SJCRH30 (cell line): ENCODE measurements around the gene PYGO2. TPM values are rescaled to one million over a fixed set of nuclear protein-coding genes. Genes with fewer than 3 reads are reported as not detected.
"Not testable (repeated sequence)": the region's sequence is repeated elsewhere in the genome, so short reads cannot be mapped to it uniquely, and the experiment has no call there.

Experiments used
- DNase-seq, 2 experiments: peaks; one replicate each; pipeline ENCODE4 v3.0.0-alpha.2; 2015 to 2020
- H3K27ac ChIP-seq: fragments of 250-450 bp; sonication (Bioruptor Pico); 2 replicates; pipeline ENCODE4 v1.5.1; 2020; ENCODE audit warnings: mild to moderate bottlenecking, moderate library complexity
- H3K27me3 ChIP-seq: fragments of 250-450 bp; sonication (Bioruptor Pico); 2 replicates; pipeline ENCODE4 v1.5.1; 2020; ENCODE audit warnings: mild to moderate bottlenecking, moderate library complexity
- H3K36me3 ChIP-seq: fragments of 250-450 bp; sonication (Bioruptor Pico); 2 replicates; pipeline ENCODE4 v1.5.1; 2020; ENCODE audit warnings: mild to moderate bottlenecking, moderate library complexity
- H3K4me1 ChIP-seq: fragments of 250-450 bp; sonication (Bioruptor Pico); 2 replicates; pipeline ENCODE4 v1.5.1; 2020; ENCODE audit warnings: mild to moderate bottlenecking, moderate library complexity
- H3K4me3 ChIP-seq: fragments of 250-450 bp; sonication (Bioruptor Pico); 2 replicates; pipeline ENCODE4 v1.5.1; 2020; ENCODE audit warnings: mild to moderate bottlenecking, moderate library complexity
- H3K9me3 ChIP-seq: fragments of 250-450 bp; sonication (Bioruptor Pico); replicated peaks from 2 replicates; pipeline ENCODE4 v1.5.1; 2020; ENCODE audit warnings: mild to moderate bottlenecking, moderate library complexity
- total RNA-seq: library from RNA; depleted of rRNA; stranded (reverse); fragments of >200 nt; shearing (Covaris generic); gene quantifications from 2 replicates; pipeline ENCODE4 v1.2.3, GENCODE V29; 2014

Gene PYGO2
- total RNA-seq, 1 experiment from 2014 or later, result 29.8 TPM

GRCh38 chr1:154993572-154994268 lies 32.1 kb upstream of the PYGO2 start, which contains the start of gene LENEP:
TSS of gene LENEP (plus strand) at chr1:154993586. CDS start at chr1:154993608, 22 bp downstream.
- H3K27me3 ChIP-seq, result no peaks in the 10 kb centered on the region
- DNase-seq, result no peak
- peaks cover 5% of the 10 kb centered on the region; the same call in 1 of the 2 replicates for H3K36me3 ChIP-seq
- no peaks in the 10 kb centered on the region for H3K4me1 ChIP-seq
- no peaks in the 10 kb centered on the region for H3K9me3 ChIP-seq
- H3K4me3 ChIP-seq, result no peak within 1 kb of the TSS
- H3K27ac ChIP-seq, result no peak within 1 kb of the TSS

DNA sequence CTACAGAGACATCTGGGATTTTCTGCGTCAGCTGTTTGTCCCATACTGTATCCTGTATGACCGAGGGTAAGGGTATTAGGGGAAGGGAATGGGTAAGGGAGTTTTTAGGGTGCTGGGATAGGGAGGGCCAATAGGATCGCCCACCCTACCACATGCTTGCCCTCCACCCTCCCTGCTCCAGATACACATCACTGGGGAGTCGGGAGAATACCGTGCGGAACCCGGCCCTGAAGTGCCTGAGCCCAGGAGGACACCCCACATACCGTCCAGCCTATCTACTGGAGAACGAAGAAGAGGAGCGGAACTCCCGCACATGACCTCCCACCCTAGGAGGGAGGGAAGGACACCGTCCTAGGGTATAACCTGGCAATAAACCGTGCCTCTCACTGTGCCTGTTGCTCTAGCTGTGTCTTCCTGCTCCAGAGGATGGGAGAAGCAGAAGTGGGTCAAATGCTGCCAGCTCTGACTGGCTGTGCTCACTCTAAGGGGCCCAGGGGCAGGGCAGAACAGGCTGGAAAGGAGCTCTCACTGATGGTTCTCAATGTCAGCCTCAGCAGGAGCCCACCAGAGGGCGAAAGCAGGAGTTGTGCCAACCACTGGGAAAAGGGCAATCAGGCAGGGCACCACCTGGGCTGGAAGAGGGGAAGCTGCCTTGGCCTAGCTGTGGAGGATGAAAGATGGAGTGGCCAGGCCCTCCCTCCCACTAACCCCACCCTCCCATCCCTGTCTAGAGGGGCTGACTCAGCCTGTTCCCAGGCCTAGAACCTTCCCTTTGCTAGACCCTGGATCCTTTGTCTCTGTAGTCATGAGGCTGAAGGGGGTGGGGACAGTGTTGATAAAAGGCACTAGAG lies 31.4 kb upstream of the PYGO2 start:
- Histone ChIP-seq H3K4me3 (no peak overlapping the region), H3K36me3 (peaks cover 6% of the 10 kb centered on the region; the same call in 1 of the 2 replicates), H3K27ac (no peak overlapping the region), H3K9me3 (no peaks in the 10 kb centered on the region), H3K4me1 (no peaks in the 10 kb centered on the region), H3K27me3 (no peaks in the 10 kb centered on the region)
- no peak for DNase-seq

GRCh38 chr1:154990276-154990675 lies 28.7 kb upstream of the PYGO2 start:
- no peak overlapping the region for H3K27ac ChIP-seq
- no peaks in the 10 kb centered on the region for H3K4me1 ChIP-seq
- no peak overlapping the region for H3K4me3 ChIP-seq
- peaks cover 12% of the 10 kb centered on the region; the same call in 1 of the 2 replicates for H3K36me3 ChIP-seq
- H3K27me3 ChIP-seq, result no peaks in the 10 kb centered on the region
- no peak for DNase-seq
- H3K9me3 ChIP-seq, result no peaks in the 10 kb centered on the region

DNA sequence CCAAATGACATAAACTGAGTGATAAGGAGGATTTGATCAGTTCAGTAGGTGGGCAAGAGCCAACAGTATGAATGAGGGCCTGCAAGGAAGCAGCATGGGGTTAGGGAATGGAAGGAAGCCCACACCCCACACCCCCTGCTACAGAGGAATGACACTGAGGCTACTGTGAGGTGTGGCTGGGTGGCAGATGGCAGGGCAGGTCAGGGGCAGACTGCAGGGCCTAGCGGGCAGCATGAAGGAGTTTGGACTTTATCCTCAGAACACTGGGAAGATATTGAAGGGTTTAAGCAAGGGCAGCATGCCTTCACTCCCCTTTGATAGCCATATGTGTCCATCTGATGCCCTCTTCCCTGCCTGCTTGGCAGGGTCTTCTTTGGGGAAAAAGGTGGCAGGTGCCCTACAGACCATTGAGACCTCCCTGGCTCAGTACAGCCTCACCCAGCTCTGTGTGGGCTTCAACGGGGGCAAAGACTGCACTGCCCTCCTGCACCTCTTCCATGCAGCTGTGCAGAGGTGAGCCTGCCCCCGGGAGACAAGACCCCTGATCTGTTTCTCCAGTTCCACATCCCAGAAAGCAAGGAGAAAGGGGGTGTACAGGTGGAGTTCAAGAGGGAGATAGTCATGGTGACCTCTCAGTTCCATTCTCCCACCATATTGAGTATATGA lies 27.7 kb upstream of the PYGO2 start:
- Histone ChIP-seq H3K9me3 (no peaks in the 10 kb centered on the region), H3K36me3 (peaks cover 12% of the 10 kb centered on the region; the same call in 1 of the 2 replicates), H3K27me3 (no peaks in the 10 kb centered on the region), H3K4me3 (no peak overlapping the region), H3K4me1 (no peaks in the 10 kb centered on the region), H3K27ac (no peak overlapping the region)
- DNase-seq, result no peak

- no peaks in the 10 kb centered on the region for H3K4me1 ChIP-seq
- H3K27ac ChIP-seq, result no peak overlapping the region
- no peaks in the 10 kb centered on the region for H3K27me3 ChIP-seq
- H3K36me3 ChIP-seq, result peaks cover 12% of the 10 kb centered on the region; the same call in 1 of the 2 replicates
- H3K9me3 ChIP-seq, result no peaks in the 10 kb centered on the region
- H3K4me3 ChIP-seq, result no peak overlapping the region
- DNase-seq, result no peak
Measured at GRCh38 chr1:154988058-154988954, 26.7 kb upstream of the PYGO2 start.

- H3K27me3 ChIP-seq, result no peaks in the 10 kb centered on the region
- H3K27ac ChIP-seq, result no peak overlapping the region
- no peaks in the 10 kb centered on the region for H3K9me3 ChIP-seq
- H3K4me3 ChIP-seq, result no peak overlapping the region
- peaks cover 12% of the 10 kb centered on the region; the same call in 1 of the 2 replicates for H3K36me3 ChIP-seq
- H3K4me1 ChIP-seq, result no peaks in the 10 kb centered on the region
- DNase-seq, result no peak
Measured at GRCh38 chr1:154987326-154987725, 25.7 kb upstream of the PYGO2 start.

- not testable (repeated sequence) for DNase-seq, H3K27me3 ChIP-seq, H3K9me3 ChIP-seq, H3K4me1 ChIP-seq, H3K4me3 ChIP-seq, H3K27ac ChIP-seq
- peaks cover 12% of the 10 kb centered on the region; the same call in 1 of the 2 replicates for H3K36me3 ChIP-seq
Measured at GRCh38 chr1:154986736-154987135, 25.2 kb upstream of the PYGO2 start.

- H3K27ac ChIP-seq, result peak overlapping the region; percentile 31
- no peaks in the 10 kb centered on the region for H3K27me3 ChIP-seq
- H3K9me3 ChIP-seq, result no peaks in the 10 kb centered on the region
- H3K4me3 ChIP-seq, result peak overlapping the region; percentile 70
- no peaks in the 10 kb centered on the region for H3K4me1 ChIP-seq
- no peak for DNase-seq
- H3K36me3 ChIP-seq, result peaks cover 25% of the 10 kb centered on the region
Measured at GRCh38 chr1:154983776-154984466, 22.3 kb upstream of the PYGO2 start.

DNA sequence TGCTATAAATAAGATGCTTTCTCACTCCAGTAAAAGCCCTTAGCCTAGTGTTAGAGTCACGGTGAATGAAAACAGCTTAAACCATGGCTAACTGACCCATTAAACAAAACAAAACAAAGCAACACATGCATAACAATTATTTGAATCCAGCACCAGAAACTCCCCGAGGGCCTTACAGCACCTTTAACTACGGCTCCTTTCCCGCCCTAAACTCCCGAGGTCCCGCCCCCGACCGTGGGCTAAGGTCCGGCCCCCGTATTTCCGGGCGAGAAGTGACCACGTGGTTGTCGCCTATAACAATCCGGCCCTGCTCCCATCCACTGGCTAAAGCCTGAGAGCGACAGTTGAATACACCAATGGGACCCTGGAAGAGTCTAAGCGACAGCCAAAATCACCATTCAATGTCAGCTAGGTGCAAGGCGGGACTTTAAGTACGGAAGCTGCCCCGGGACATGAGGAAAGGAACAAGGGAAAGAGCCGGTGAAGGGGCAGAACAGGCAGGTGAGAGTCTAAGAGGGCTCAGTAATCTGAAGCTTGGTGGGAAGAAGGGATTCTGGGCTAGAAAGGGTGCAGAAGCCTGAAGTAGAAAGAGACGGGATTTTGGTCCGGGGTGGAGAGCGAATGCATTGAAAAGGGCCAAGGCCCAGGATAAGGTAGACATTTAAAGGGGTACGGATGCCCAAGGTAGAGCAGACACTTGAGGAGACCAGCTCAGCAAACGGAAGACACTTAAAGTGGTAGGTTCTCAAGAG lies 21.5 kb upstream of the PYGO2 start, which contains the start of gene FLAD1:
Gene FLAD1, plus strand, starts transcription at position 448 of the 752 bp plus-strand sequence. CDS start 351 bp downstream, outside the sequence.
- Histone ChIP-seq H3K27me3 (no peaks in the 10 kb centered on the region), H3K4me1 (no peaks in the 10 kb centered on the region), H3K27ac (peak within 1 kb of the TSS; percentile 31), H3K4me3 (peak within 1 kb of the TSS; percentile 70), H3K36me3 (peaks cover 30% of the 10 kb centered on the region), H3K9me3 (no peaks in the 10 kb centered on the region)
- DNase-seq, result peak; percentile 99

DNA sequence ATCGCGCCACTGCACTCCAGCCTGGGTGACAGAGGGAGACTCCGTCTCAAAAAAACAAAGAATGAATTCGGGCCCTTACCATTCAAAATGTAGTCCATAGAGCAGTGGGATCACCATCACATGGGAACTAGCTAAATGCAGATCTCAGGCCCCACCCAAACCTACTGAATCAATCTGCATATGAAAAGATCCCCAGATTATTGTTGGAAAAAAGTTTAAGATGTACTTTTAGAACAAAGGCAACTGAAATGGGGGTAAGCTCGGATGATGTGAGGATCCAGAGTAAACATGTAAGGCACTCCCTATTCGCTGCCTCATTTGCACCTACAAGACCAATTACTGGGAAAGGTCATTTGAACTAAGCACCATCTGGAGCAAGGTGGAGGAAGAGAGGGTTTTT lies 20.8 kb upstream of the PYGO2 start:
- H3K4me3 ChIP-seq, result peak overlapping the region; percentile 70
- H3K27ac ChIP-seq, result peak overlapping the region; percentile 28
- peaks cover 30% of the 10 kb centered on the region for H3K36me3 ChIP-seq
- no peak for DNase-seq
- H3K4me1 ChIP-seq, result no peaks in the 10 kb centered on the region
- H3K9me3 ChIP-seq, result no peaks in the 10 kb centered on the region
- H3K27me3 ChIP-seq, result no peaks in the 10 kb centered on the region

GRCh38 chr1:154978360-154978759 lies 16.8 kb upstream of the PYGO2 start:
- H3K4me3 ChIP-seq, result no peak overlapping the region
- no peak overlapping the region for H3K27ac ChIP-seq
- no peaks in the 10 kb centered on the region for H3K9me3 ChIP-seq
- peaks cover 28% of the 10 kb centered on the region for H3K36me3 ChIP-seq
- no peaks in the 10 kb centered on the region for H3K4me1 ChIP-seq
- H3K27me3 ChIP-seq, result no peaks in the 10 kb centered on the region
- no peak for DNase-seq

DNA sequence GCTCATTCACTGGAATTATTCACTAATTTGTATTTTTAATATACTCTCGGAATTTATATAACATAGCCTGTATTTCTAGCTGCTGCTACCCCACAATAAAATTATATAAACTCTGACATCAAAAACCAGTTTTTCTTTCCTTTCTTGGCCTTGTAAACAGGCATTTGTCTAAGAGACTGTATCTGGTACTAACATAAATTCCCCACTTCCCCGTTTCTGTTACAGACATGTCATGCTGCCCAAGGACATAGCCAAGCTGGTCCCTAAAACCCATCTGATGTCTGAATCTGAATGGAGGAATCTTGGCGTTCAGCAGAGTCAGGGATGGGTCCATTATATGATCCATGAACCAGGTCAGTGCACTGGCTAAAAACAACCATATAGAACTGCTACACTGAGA lies 16.2 kb upstream of the PYGO2 start:
- not testable (repeated sequence) for H3K4me1 ChIP-seq, H3K4me3 ChIP-seq, DNase-seq, H3K9me3 ChIP-seq, H3K27me3 ChIP-seq, H3K27ac ChIP-seq
- peaks cover 28% of the 10 kb centered on the region for H3K36me3 ChIP-seq
